ENCODE measurements around the gene KCNMB4.

DNA sequence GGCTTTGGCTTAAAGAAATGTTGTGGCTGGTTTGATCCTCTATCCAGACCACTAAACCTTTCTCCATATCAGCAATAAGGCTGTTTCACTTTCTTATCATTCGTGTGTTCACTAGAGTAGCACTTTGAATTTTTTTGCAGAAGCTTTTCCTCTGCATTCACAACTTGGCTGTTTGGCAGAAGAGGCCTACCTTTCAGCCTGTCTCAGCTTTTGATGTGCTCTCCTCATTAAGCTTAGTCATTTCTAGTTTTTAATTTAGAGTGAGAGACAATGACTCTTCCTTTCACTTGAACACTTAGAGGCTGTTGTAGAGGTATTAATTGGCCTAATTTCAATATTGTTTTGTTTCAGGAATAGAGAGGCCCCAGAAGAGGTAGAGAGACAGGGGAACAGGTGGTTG lies 13.8 kb downstream of the KCNMB4 start:
- TF ChIP-seq, protein P1, sequence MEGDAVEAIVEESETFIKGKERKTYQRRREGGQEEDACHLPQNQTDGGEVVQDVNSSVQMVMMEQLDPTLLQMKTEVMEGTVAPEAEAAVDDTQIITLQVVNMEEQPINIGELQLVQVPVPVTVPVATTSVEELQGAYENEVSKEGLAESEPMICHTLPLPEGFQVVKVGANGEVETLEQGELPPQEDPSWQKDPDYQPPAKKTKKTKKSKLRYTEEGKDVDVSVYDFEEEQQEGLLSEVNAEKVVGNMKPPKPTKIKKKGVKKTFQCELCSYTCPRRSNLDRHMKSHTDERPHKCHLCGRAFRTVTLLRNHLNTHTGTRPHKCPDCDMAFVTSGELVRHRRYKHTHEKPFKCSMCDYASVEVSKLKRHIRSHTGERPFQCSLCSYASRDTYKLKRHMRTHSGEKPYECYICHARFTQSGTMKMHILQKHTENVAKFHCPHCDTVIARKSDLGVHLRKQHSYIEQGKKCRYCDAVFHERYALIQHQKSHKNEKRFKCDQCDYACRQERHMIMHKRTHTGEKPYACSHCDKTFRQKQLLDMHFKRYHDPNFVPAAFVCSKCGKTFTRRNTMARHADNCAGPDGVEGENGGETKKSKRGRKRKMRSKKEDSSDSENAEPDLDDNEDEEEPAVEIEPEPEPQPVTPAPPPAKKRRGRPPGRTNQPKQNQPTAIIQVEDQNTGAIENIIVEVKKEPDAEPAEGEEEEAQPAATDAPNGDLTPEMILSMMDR (IDR thresholded peaks at IDR 0.05) = no peak
- TF ChIP-seq POLR2AphosphoS5 (IDR thresholded peaks at IDR 0.05; ENCODE audit: low read depth, low read length) = no peak
- TF ChIP-seq, protein P2, sequence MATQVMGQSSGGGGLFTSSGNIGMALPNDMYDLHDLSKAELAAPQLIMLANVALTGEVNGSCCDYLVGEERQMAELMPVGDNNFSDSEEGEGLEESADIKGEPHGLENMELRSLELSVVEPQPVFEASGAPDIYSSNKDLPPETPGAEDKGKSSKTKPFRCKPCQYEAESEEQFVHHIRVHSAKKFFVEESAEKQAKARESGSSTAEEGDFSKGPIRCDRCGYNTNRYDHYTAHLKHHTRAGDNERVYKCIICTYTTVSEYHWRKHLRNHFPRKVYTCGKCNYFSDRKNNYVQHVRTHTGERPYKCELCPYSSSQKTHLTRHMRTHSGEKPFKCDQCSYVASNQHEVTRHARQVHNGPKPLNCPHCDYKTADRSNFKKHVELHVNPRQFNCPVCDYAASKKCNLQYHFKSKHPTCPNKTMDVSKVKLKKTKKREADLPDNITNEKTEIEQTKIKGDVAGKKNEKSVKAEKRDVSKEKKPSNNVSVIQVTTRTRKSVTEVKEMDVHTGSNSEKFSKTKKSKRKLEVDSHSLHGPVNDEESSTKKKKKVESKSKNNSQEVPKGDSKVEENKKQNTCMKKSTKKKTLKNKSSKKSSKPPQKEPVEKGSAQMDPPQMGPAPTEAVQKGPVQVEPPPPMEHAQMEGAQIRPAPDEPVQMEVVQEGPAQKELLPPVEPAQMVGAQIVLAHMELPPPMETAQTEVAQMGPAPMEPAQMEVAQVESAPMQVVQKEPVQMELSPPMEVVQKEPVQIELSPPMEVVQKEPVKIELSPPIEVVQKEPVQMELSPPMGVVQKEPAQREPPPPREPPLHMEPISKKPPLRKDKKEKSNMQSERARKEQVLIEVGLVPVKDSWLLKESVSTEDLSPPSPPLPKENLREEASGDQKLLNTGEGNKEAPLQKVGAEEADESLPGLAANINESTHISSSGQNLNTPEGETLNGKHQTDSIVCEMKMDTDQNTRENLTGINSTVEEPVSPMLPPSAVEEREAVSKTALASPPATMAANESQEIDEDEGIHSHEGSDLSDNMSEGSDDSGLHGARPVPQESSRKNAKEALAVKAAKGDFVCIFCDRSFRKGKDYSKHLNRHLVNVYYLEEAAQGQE (IDR thresholded peaks at IDR 0.05; ENCODE audit: insufficient read depth in 1 of 2, low read depth in 2 of 2, low read length in 1 of 2) = no peak
